ENCODE results near the gene CD200R1.

Gene CD200R1

GRCh38 chr3:112974894-112975293, at the start of gene CD200R1:
CD200R1 (minus strand) TSS chr3:112975103; CDS start chr3:112974857, 246 bp downstream.
- H3K4me1 Mint-ChIP-seq (ENCODE audit: low read depth), result peaks cover 59% of the 10 kb centered on the region
- H3K36me3 Mint-ChIP-seq (ENCODE audit: low read depth), result peaks cover 6% of the 10 kb centered on the region
- H3K27me3 Mint-ChIP-seq (ENCODE audit: low read depth), result no peaks in the 10 kb centered on the region
- peak within 1 kb of the TSS; percentile 92 for H3K4me3 Mint-ChIP-seq
- H3K9me3 Mint-ChIP-seq, result no peaks in the 10 kb centered on the region
- H3K27ac Mint-ChIP-seq, result peak within 1 kb of the TSS; percentile 79

- no peak overlapping the region for H3K27ac Mint-ChIP-seq
- peaks cover 31% of the 10 kb centered on the region for H3K4me1 Mint-ChIP-seq (ENCODE audit: low read depth)
- no peaks in the 10 kb centered on the region for H3K9me3 Mint-ChIP-seq
- no peak overlapping the region for H3K4me3 Mint-ChIP-seq
- H3K27me3 Mint-ChIP-seq (ENCODE audit: low read depth), result no peaks in the 10 kb centered on the region
- peaks cover 12% of the 10 kb centered on the region for H3K36me3 Mint-ChIP-seq (ENCODE audit: low read depth)
Observed at GRCh38 chr3:113021471-113021870, 46.6 kb upstream of the CD200R1 start.

- peaks cover 40% of the 10 kb centered on the region for H3K4me1 Mint-ChIP-seq (ENCODE audit: low read depth)
Observed at GRCh38 chr3:113019182-113020137, 44.6 kb upstream of the CD200R1 start.

GRCh38 chr3:113018536-113019181, 43.8 kb upstream of the CD200R1 start:
- Mint-ChIP-seq H3K36me3 (ENCODE audit: low read depth) (peaks cover 27% of the 10 kb centered on the region), H3K9me3 (no peaks in the 10 kb centered on the region), H3K4me3 (peak overlapping the region; percentile 90), H3K27ac (peak overlapping the region; percentile 86), H3K27me3 (ENCODE audit: low read depth) (no peaks in the 10 kb centered on the region), H3K4me1 (ENCODE audit: low read depth) (peaks cover 42% of the 10 kb centered on the region)

More at GRCh38 chr3:113019182-113020137, 44.6 kb upstream of the CD200R1 start:
- Mint-ChIP-seq H3K27me3 (ENCODE audit: low read depth) (no peaks in the 10 kb centered on the region), H3K9me3 (no peaks in the 10 kb centered on the region), H3K4me3 (peak overlapping the region; percentile 90), H3K36me3 (ENCODE audit: low read depth) (peaks cover 25% of the 10 kb centered on the region), H3K27ac (peak overlapping the region; percentile 86)

GRCh38 chr3:113013593-113013992, 38.7 kb upstream of the CD200R1 start:
- no peaks in the 10 kb centered on the region for H3K27me3 Mint-ChIP-seq (ENCODE audit: low read depth)
- no peak overlapping the region for H3K4me3 Mint-ChIP-seq
- H3K9me3 Mint-ChIP-seq, result no peaks in the 10 kb centered on the region
- H3K27ac Mint-ChIP-seq, result peak overlapping the region; percentile 8
- peaks cover 57% of the 10 kb centered on the region for H3K4me1 Mint-ChIP-seq (ENCODE audit: low read depth)
- H3K36me3 Mint-ChIP-seq (ENCODE audit: low read depth), result peaks cover 57% of the 10 kb centered on the region

GRCh38 chr3:113008117-113008516, 33.2 kb upstream of the CD200R1 start:
- H3K4me3 Mint-ChIP-seq, result no peak overlapping the region
- H3K9me3 Mint-ChIP-seq, result no peaks in the 10 kb centered on the region
- peaks cover 70% of the 10 kb centered on the region for H3K36me3 Mint-ChIP-seq (ENCODE audit: low read depth)
- peaks cover 63% of the 10 kb centered on the region for H3K4me1 Mint-ChIP-seq (ENCODE audit: low read depth)
- no peak overlapping the region for H3K27ac Mint-ChIP-seq
- H3K27me3 Mint-ChIP-seq (ENCODE audit: low read depth), result no peaks in the 10 kb centered on the region

GRCh38 chr3:113006359-113007056, 31.6 kb upstream of the CD200R1 start:
- Mint-ChIP-seq H3K9me3 (no peaks in the 10 kb centered on the region), H3K27me3 (ENCODE audit: low read depth) (no peaks in the 10 kb centered on the region), H3K4me3 (peak overlapping the region; percentile 56), H3K27ac (peak overlapping the region; percentile 82), H3K4me1 (ENCODE audit: low read depth) (peaks cover 67% of the 10 kb centered on the region), H3K36me3 (ENCODE audit: low read depth) (peaks cover 72% of the 10 kb centered on the region)

GRCh38 chr3:113005611-113006010, 30.7 kb upstream of the CD200R1 start:
- H3K27ac Mint-ChIP-seq, result peak overlapping the region; percentile 82
- peaks cover 71% of the 10 kb centered on the region for H3K4me1 Mint-ChIP-seq (ENCODE audit: low read depth)
- H3K4me3 Mint-ChIP-seq, result peak overlapping the region; percentile 56
- peaks cover 71% of the 10 kb centered on the region for H3K36me3 Mint-ChIP-seq (ENCODE audit: low read depth)
- H3K27me3 Mint-ChIP-seq (ENCODE audit: low read depth), result no peaks in the 10 kb centered on the region
- no peaks in the 10 kb centered on the region for H3K9me3 Mint-ChIP-seq

GRCh38 chr3:113002679-113003078, 27.8 kb upstream of the CD200R1 start:
- H3K4me1 Mint-ChIP-seq (ENCODE audit: low read depth), result peaks cover 75% of the 10 kb centered on the region
- H3K27ac Mint-ChIP-seq, result peak overlapping the region; percentile 81
- H3K9me3 Mint-ChIP-seq, result no peaks in the 10 kb centered on the region
- H3K4me3 Mint-ChIP-seq, result peak overlapping the region; percentile 10
- peaks cover 69% of the 10 kb centered on the region for H3K36me3 Mint-ChIP-seq (ENCODE audit: low read depth)
- no peaks in the 10 kb centered on the region for H3K27me3 Mint-ChIP-seq (ENCODE audit: low read depth)

- no peak overlapping the region for H3K4me3 Mint-ChIP-seq
Observed at GRCh38 chr3:113002037-113002436, 27.1 kb upstream of the CD200R1 start.

GRCh38 chr3:113000691-113001090, 25.8 kb upstream of the CD200R1 start:
- H3K4me1 Mint-ChIP-seq (ENCODE audit: low read depth), result peaks cover 64% of the 10 kb centered on the region
- no peaks in the 10 kb centered on the region for H3K9me3 Mint-ChIP-seq
- no peak overlapping the region for H3K4me3 Mint-ChIP-seq
- H3K27ac Mint-ChIP-seq, result peak overlapping the region; percentile 79
- peaks cover 62% of the 10 kb centered on the region for H3K36me3 Mint-ChIP-seq (ENCODE audit: low read depth)
- H3K27me3 Mint-ChIP-seq (ENCODE audit: low read depth), result no peaks in the 10 kb centered on the region

More at GRCh38 chr3:113002037-113002436, 27.1 kb upstream of the CD200R1 start:
- Mint-ChIP-seq H3K27ac (peak overlapping the region; percentile 81), H3K27me3 (ENCODE audit: low read depth) (no peaks in the 10 kb centered on the region), H3K9me3 (no peaks in the 10 kb centered on the region), H3K36me3 (ENCODE audit: low read depth) (peaks cover 69% of the 10 kb centered on the region), H3K4me1 (ENCODE audit: low read depth) (peaks cover 74% of the 10 kb centered on the region)

- Mint-ChIP-seq H3K36me3 (ENCODE audit: low read depth) (peaks cover 43% of the 10 kb centered on the region), H3K4me3 (no peak overlapping the region), H3K9me3 (no peaks in the 10 kb centered on the region), H3K27me3 (ENCODE audit: low read depth) (no peaks in the 10 kb centered on the region), H3K27ac (no peak overlapping the region), H3K4me1 (ENCODE audit: low read depth) (peaks cover 61% of the 10 kb centered on the region)
Observed at GRCh38 chr3:112995800-112996199, 20.9 kb upstream of the CD200R1 start.

- Mint-ChIP-seq H3K9me3 (no peaks in the 10 kb centered on the region), H3K27me3 (ENCODE audit: low read depth) (no peaks in the 10 kb centered on the region), H3K4me3 (peak within 1 kb of the TSS; percentile 90), H3K36me3 (ENCODE audit: low read depth) (peaks cover 16% of the 10 kb centered on the region), H3K27ac (peak within 1 kb of the TSS; percentile 97), H3K4me1 (ENCODE audit: low read depth) (peaks cover 65% of the 10 kb centered on the region)
Observed at GRCh38 chr3:112990672-112991602, 16.0 kb upstream of the CD200R1 start, which contains the start of gene GTPBP8. GTPBP8 (plus strand) TSS chr3:112990984; CDS start chr3:112991000, 16 bp downstream.
